ENCODE measurements around the gene LTBP3.
A peak's percentile ranks its signal among the peaks of the same experiment; 100 is the strongest.

The LTBP3 gene

GRCh38 chr11:65559535-65559934, 1.4 kb upstream of the LTBP3 start:
- ChIA-PET CTCF (interaction anchor here (2.0 to 16.3 kb wide), 4 partner anchors 12 to 35 kb away, joined by 9 to 207 read pairs (median 46); partner anchors contain the start of genes EHBP1L1, FAM89B and ZNRD2), POLR2A (interaction anchor here (0.7 to 3.3 kb wide), 5 partner anchors 11 to 55 kb away, joined by 4 to 15 read pairs (median 5); partner anchors contain the start of genes FAM89B, MAP3K11 and ZNRD2)
- DNase-seq (ENCODE audit: low read depth, low spot score) = no peak
- H3K4me3 ChIP-seq (ENCODE audit: low read depth, low read length) = no peak overlapping the region
- no peak for TF ChIP-seq CTCF (IDR thresholded peaks at IDR 0.05; ENCODE audit: insufficient read depth, low read length, missing control alignments)

GRCh38 chr11:65558930-65559509, 861 bp upstream of the LTBP3 start:
- H3K4me3 ChIP-seq (ENCODE audit: low read depth, low read length) = peak overlapping the region; percentile 69
- ChIA-PET CTCF (interaction anchor here (2.0 to 16.3 kb wide), 4 partner anchors 12 to 35 kb away, joined by 9 to 207 read pairs (median 46); partner anchors contain the start of genes EHBP1L1, FAM89B and ZNRD2), POLR2A (interaction anchor here (0.6 to 3.3 kb wide), 6 partner anchors 11 to 55 kb away, joined by 3 to 15 read pairs (median 4); partner anchors contain the start of genes FAM89B, MAP3K11 and ZNRD2)
- no peak for TF ChIP-seq CTCF (IDR thresholded peaks at IDR 0.05; ENCODE audit: insufficient read depth, low read length, missing control alignments)
- no peak for DNase-seq (ENCODE audit: low read depth, low spot score)

- no peak for DNase-seq (ENCODE audit: low read depth, low spot score)
- H3K4me3 ChIP-seq (ENCODE audit: low read depth, low read length) = peak overlapping the region; percentile 69
- ChIA-PET POLR2A (interaction anchor here (1.2 to 1.3 kb wide), 2 partner anchors 13 to 17 kb away, joined by 5 read pairs; partner anchors contain the start of gene ZNRD2), CTCF (interaction anchor here (1.0 to 2.1 kb wide), 5 partner anchors 12 to 36 kb away, joined by 4 to 33 read pairs (median 8); no protein-coding TSS in a partner anchor)
- TF ChIP-seq CTCF (IDR thresholded peaks at IDR 0.05; ENCODE audit: insufficient read depth, low read length, missing control alignments) = no peak
Observed at GRCh38 chr11:65557280-65558001, 718 bp downstream of the LTBP3 start.

- no peak for TF ChIP-seq CTCF (IDR thresholded peaks at IDR 0.05; ENCODE audit: insufficient read depth, low read length, missing control alignments)
- peak overlapping the region; percentile 69 for H3K4me3 ChIP-seq (ENCODE audit: low read depth, low read length)
- ChIA-PET POLR2A (interaction anchor here (0.7 to 1.3 kb wide), 3 partner anchors 14 to 307 kb away, joined by 3 to 5 read pairs (median 5); partner anchors contain the start of gene ZNRD2), CTCF (interaction anchor here (1.0 to 2.1 kb wide), 5 partner anchors 11 to 37 kb away, joined by 4 to 33 read pairs (median 8); no protein-coding TSS in a partner anchor)
- no peak for DNase-seq (ENCODE audit: low read depth, low spot score)
Observed at GRCh38 chr11:65556470-65557279, 1.5 kb downstream of the LTBP3 start.

GRCh38 chr11:65555693-65556231, 2.4 kb downstream of the LTBP3 start:
- no peak for DNase-seq (ENCODE audit: low read depth, low spot score)
- peak overlapping the region; percentile 34 for H3K4me3 ChIP-seq (ENCODE audit: low read depth, low read length)

More at GRCh38 chr11:65555693-65556231, 2.4 kb downstream of the LTBP3 start:
- POLR2A ChIA-PET = no interaction called here
- TF ChIP-seq CTCF (IDR thresholded peaks at IDR 0.05; ENCODE audit: insufficient read depth, low read length, missing control alignments) = no peak
- CTCF ChIA-PET = interaction anchor here (1.0 to 2.1 kb wide), 5 partner anchors 12 to 37 kb away, joined by 3 to 33 read pairs (median 5); partner anchors contain the start of gene FAM89B
